Bronchial epithelial cell (primary cell): ENCODE measurements around the gene SPINK8. TPM values are rescaled to one million over a fixed set of nuclear protein-coding genes. Genes with fewer than 3 reads are reported as not detected.
A peak's percentile ranks its signal among the peaks of the same experiment; 100 is the strongest.

Experiments
- DNase-seq: peaks from one replicate; pipeline ENCODE4 v3.0.0-alpha.2; 2010; ENCODE audit warnings: low read depth
- FAIRE-seq: peaks from 2 replicates; lab custom pipeline; 2011; peaks lifted over from hg19 to GRCh38; lab: Jason Lieb, UNC
- H3K27me3 ChIP-seq: 2 replicates; pipeline ENCODE4 v1.5.1; 2011; ENCODE audit warnings: low read length; ENCODE audit not compliant: control insufficient read depth, insufficient read depth
- H3K36me3 ChIP-seq: 2 replicates; pipeline ENCODE4 v1.5.1; 2011; ENCODE audit warnings: low read length; ENCODE audit not compliant: control insufficient read depth, insufficient read depth
- H3K4me3 ChIP-seq: 2 replicates; pipeline ENCODE4 v1.5.1; 2011; ENCODE audit warnings: mild to moderate bottlenecking, low read depth, low read length, control low read depth
- total RNA-seq: library from RNA; depleted of rRNA; stranded (reverse); fragments of >200 nt; gene quantifications from 2 replicates; pipeline ENCODE4 v1.2.1, GENCODE V29; 2014
- TF ChIP-seq, protein P1 (sequence below): IDR thresholded peaks from 2 replicates; pipeline ENCODE4 v1.5.1; 2011; ENCODE audit warnings: mild to moderate bottlenecking, moderate library complexity, low read length, control low read depth, inconsistent platforms; ENCODE audit not compliant: insufficient read depth, severe bottlenecking

The SPINK8 gene
- total RNA-seq, 1 donor from 2014 or later = not detected

DNA sequence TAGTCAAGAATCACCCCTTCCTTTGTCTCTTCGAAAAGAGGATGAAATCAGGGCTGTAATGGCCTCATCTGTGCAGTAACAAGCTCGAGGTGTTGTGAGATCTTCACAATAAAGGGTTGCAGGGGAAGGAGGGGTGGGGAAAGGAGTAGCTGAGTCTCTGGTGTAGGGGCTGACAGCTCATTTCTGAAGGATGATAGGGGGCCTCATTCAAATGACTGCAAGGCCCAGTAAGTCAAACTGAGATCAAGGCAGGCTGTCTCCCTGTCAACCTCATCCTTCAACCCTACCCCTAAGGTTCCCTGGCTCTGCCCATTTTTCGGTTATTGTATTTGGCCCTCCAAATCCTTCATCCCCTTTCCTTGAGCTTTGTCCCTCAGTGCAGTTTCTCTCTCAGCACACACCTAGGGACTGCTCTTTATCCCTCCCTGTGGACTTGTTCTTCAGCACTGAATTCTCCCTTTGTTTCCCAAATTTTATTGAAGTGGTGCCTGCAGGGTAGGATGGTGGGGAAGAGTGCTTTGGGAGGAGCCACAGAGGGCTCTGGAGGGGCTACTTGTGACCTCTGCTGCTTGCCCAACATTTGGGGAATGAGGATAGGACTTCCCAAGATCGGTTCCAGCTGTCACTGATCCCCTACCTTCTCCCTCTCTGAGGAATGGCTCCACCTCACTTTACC, 54.4 kb downstream of the SPINK8 start:
- Histone ChIP-seq H3K27me3 (no peaks in the 10 kb centered on the region), H3K36me3 (no peaks in the 10 kb centered on the region), H3K4me3 (no peak overlapping the region)
- TF ChIP-seq, protein P1, sequence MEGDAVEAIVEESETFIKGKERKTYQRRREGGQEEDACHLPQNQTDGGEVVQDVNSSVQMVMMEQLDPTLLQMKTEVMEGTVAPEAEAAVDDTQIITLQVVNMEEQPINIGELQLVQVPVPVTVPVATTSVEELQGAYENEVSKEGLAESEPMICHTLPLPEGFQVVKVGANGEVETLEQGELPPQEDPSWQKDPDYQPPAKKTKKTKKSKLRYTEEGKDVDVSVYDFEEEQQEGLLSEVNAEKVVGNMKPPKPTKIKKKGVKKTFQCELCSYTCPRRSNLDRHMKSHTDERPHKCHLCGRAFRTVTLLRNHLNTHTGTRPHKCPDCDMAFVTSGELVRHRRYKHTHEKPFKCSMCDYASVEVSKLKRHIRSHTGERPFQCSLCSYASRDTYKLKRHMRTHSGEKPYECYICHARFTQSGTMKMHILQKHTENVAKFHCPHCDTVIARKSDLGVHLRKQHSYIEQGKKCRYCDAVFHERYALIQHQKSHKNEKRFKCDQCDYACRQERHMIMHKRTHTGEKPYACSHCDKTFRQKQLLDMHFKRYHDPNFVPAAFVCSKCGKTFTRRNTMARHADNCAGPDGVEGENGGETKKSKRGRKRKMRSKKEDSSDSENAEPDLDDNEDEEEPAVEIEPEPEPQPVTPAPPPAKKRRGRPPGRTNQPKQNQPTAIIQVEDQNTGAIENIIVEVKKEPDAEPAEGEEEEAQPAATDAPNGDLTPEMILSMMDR = no peak
- FAIRE-seq (peak; percentile 43), DNase-seq (no peak)

DNA sequence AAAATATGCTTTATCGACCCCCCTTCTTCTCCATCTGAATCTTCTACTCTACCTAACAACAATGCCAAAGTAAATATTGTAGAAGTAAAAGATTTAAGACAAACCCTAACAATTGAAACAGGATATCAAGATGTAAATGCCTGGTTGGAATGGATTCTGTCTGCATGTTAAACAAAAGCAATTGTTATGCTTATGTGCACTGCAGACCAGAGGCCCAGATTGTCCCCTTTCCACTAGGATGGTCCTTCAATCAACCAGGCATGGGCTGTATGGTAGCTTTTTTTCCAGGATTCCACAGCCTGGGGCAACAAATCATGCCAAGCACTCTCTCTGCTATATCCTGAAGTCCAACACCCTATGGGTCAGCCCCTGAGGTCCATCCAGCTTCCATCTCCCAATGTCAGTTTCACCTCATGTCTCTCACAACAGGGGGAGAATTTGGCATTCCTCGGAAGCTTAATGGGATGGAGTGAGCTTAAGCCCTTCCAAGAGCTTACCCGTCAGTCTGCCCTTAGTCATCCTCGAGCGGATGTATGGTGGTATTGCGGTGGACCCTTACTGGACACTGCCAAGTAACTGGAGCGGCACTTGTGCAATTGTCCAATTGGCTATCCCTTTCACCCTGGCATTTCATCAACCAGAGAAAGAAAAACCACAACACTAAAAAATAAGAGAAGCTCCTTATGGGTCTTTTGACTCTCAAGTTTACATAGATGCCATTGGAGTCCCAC, 56.4 kb downstream of the SPINK8 start:
- TF ChIP-seq, protein P1 = no peak
- no peak for FAIRE-seq
- Histone ChIP-seq H3K27me3 (no peaks in the 10 kb centered on the region), H3K36me3 (no peaks in the 10 kb centered on the region), H3K4me3 (no peak overlapping the region)
- DNase-seq = no peak

DNA sequence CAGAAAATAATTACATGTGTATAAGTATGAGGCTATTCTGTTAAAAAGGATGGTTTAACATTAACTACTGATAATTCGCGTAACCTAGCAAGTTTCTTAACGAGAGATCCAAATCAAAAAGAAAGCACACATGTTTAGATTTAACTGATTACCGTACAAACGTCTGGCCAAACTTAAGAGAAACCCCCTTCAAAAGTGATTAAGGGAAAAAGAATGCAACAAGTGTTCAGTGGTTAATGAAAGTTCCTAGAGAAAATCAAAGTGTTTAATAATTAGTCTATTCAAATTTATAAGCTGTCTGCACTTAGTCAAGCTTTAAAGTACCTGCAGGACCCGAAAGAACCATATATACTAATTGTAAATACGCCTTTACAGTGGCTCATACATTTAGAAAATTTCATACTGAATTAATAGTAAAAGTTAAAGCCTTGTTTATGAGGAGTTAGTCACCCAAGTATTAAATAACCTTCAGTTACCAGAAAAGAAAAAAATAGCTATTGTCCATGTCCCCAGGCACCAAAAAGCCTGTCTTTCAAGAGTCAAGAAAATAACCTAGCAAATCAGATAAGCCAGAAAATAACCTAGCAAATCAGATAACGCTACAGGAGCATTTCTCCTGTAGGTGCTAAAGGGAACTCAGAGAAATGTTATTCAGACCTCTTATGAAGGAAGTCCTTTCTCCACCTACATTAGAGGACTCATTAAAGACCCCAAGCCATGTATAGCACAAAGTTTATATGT, 58.0 kb downstream of the SPINK8 start:
- FAIRE-seq = no peak
- peak; percentile 28 for DNase-seq
- Histone ChIP-seq H3K36me3 (no peaks in the 10 kb centered on the region), H3K4me3 (no peak overlapping the region), H3K27me3 (no peaks in the 10 kb centered on the region)
- TF ChIP-seq, protein P1 = no peak

DNA sequence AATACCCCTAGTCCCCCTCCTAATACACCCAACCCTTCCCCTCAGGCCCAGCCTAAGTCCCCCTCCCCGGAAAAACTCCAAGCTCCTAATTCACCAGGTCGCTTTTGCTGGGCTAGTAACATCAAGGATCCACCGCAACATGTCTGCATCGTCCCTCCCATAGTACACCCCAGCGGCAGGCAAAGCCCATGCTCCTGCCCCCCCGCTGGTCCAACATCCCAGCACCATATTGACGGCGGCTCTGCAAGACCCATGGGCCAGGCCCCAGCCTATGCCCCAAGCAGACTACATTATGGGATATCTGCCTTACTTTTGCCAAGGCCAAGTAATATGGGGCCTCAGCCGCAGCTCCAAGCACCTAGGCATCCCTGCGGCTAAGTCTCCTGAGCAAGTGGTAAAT, 59.0 kb downstream of the SPINK8 start:
- TF ChIP-seq, protein P1 = no peak
- FAIRE-seq (no peak), DNase-seq (no peak)
- Histone ChIP-seq H3K4me3 (no peak overlapping the region), H3K27me3 (no peaks in the 10 kb centered on the region), H3K36me3 (no peaks in the 10 kb centered on the region)

DNA sequence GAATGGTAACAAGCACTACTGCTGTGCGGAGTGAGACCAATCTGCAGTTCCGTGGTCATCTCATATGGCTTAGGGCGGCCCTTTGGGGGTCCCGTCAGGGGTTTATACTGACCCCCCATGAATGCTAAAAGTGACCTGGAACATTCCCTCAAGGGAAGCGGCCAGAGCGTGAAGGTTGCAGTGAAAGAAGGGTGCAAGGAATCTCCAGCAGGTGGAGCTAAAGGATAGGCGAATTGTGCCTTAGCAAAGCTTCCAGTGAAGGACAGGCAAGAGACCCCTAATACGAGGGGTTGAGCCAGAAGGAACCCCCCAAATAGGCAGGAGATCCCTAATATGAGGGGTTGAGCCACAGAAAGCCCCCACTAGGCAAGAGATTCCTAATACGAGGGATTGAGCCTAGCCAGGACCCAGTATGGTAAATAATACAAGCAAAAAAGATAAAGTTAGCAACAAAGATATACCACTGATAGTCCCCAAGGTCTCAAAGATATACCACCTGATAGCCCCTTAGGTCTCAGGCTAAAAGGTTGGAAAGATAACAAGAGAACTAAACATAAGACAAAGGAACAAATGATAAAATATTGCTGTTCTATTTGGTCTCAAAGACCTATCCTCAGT, 59.8 kb downstream of the SPINK8 start:
- peak; percentile 40 for FAIRE-seq
- Histone ChIP-seq H3K36me3 (no peaks in the 10 kb centered on the region), H3K4me3 (no peak overlapping the region), H3K27me3 (no peaks in the 10 kb centered on the region)
- DNase-seq = peak; percentile 66
- TF ChIP-seq, protein P1 = peak; percentile 85
